GM18526 (cell line): Measurements from ENCODE around the gene ZBTB49.
A peak's percentile ranks its signal among the peaks of the same experiment; 100 is the strongest.

Source experiments
- POLR2A ChIP-seq: IDR thresholded peaks from 3 replicates; pipeline ENCODE4 v1.6.1; 2011; ENCODE audit not compliant: insufficient read length; ENCODE audit errors: extremely low read depth

ZBTB49 gene, protein sequence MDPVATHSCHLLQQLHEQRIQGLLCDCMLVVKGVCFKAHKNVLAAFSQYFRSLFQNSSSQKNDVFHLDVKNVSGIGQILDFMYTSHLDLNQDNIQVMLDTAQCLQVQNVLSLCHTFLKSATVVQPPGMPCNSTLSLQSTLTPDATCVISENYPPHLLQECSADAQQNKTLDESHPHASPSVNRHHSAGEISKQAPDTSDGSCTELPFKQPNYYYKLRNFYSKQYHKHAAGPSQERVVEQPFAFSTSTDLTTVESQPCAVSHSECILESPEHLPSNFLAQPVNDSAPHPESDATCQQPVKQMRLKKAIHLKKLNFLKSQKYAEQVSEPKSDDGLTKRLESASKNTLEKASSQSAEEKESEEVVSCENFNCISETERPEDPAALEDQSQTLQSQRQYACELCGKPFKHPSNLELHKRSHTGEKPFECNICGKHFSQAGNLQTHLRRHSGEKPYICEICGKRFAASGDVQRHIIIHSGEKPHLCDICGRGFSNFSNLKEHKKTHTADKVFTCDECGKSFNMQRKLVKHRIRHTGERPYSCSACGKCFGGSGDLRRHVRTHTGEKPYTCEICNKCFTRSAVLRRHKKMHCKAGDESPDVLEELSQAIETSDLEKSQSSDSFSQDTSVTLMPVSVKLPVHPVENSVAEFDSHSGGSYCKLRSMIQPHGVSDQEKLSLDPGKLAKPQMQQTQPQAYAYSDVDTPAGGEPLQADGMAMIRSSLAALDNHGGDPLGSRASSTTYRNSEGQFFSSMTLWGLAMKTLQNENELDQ

DNA sequence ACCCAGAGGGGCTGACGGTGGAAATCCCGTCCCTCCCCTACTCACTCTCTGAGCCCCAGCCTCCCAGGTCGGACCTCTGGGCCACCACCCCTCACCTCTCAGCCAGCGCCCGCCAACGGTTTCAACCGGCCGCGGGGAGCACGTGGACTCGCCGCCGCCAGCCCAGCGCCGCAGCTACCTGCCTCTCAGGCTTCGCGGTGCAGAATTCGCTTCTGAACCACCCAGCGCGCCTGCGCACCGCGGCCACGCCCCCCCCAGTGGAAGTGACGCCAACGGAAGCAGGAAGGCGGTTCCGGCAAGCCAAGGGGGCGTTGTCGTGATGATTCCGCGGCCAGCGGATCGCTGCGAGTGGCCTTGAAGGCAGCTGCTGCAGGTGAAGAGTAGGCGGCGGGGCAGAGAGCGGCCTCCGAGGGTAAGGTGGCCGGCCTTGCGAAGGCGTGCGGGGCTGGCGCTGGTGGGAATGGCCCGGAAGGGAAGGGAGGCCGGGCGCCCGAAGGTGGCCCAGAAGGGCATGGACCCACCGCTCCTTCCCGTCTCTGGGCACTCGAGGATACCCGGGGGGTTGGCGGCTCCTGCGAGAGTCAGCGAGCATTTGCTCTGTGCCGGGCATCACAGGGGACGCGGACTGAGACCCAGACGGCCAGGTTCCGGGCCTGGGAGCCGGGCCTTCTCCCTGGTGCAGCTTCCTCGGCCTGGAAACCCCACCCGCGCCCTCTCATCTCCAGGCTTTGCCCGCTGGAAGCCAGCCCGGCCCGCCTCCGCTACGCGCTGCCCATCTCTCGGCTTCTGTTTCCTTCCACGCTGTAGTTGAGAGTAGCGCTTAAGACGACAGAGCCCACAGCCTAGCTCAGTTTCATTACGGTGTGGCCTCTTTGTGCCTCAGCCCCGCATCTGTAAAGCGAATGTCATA lies at the start of gene ZBTB49, which contains the start of gene LYAR:
Gene ZBTB49 (plus strand): TSS at position 311 of the 910 bp plus-strand sequence. CDS start 9,695 bp downstream, outside the sequence.
Gene LYAR (minus strand): TSS at position 214 of the 910 bp plus-strand sequence. CDS start 6,412 bp downstream, outside the sequence.
- peak; percentile 82 for TF ChIP-seq POLR2A

DNA sequence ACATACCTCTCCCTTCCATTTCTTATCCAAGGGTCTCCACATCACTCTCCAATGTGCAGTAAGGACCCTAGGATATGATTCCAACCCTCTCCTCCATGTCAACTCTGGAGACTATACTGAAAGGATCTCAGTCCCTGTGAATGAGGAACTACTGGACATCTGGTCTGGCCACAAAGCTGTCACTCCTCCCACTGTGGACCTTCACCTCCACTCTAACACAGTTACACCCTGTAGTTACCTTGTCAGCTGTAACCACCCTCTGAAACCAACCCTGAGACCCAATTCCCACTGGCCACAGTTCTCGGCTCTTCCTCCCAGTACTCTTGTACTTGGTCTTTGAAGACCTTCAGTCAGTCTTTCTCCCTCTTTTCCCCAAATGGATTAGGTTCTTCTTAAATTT lies 44.9 kb upstream of the ZBTB49 start:
- no peak for TF ChIP-seq POLR2A

DNA sequence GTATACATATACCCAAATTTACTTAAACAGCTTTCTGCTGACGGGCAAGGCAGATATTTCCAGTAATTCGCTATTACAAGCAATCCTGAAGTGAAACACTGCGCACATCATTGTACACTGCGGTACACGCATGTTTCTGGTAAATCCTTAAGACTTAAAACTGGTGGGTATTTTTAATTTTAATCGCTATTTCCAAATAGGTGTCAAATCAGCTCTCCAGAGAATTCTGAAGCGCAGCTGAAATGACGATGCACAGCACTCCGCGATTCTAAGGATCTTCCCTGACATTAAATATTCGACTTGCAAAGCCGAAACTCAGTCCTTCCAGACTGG lies 42.4 kb upstream of the ZBTB49 start:
- TF ChIP-seq POLR2A = no peak

GRCh38 chr4:4248029-4248884 lies 41.8 kb upstream of the ZBTB49 start, which contains the start of gene TMEM128:
Gene TMEM128, minus strand, starts transcription at chr4:4248223. Its CDS starts 21 bp downstream, at chr4:4248202.
- TF ChIP-seq POLR2A = peak; percentile 93

DNA sequence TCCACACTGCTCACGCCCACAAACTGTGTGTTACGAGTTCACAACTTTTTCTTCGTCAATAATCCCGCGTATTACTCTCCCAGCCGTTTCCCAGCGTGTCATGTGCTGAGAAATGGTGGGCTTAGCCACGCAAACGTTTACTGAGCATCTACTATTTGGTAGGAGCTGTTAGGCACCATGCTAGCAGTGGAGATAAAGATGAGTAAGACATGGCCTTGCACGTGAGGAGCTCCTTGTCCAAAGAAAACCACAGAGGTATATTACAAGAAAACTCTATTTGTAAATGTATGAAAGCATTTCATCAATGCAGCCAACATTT lies 41.2 kb upstream of the ZBTB49 start:
- no peak for TF ChIP-seq POLR2A

DNA sequence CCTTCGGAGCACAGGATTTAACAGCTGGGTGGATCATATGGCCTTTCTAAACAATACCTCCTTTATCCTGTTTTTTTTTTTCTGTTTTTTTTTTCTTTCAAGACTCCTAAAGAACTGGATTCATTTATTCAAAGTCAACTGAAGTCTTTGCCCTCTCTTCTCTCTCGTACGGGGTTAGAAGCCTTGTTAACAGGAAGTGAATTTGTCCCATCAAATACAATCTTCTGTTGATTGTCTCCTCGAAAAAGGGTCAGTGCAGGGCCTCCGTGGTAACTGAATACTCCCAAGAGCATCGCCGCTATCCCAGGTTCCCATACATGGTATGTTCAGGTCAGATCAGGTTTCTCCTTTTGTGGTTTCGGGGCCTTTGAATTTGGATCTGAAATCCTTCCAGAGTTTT lies 40.2 kb upstream of the ZBTB49 start:
- no peak for TF ChIP-seq POLR2A

DNA sequence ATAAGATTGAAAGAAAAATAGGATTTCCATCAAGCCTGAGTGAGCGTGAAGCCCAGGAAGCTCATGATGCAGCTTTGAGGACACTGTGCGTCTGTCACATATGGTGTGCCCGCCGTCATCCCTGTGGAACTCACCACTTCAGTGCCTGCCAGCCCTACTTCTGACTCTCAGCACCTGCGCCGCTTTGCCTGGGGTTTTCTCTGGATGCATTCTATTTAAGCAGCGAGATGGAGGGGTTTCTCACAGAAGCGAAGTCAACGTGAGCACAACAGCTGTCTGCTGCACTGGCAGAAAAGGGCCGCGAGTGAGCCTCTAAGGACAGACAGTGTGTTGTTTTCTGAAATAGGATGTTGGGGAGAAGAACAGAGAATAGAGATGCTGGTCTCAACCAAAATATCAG lies 35.9 kb upstream of the ZBTB49 start:
- no peak for TF ChIP-seq POLR2A

DNA sequence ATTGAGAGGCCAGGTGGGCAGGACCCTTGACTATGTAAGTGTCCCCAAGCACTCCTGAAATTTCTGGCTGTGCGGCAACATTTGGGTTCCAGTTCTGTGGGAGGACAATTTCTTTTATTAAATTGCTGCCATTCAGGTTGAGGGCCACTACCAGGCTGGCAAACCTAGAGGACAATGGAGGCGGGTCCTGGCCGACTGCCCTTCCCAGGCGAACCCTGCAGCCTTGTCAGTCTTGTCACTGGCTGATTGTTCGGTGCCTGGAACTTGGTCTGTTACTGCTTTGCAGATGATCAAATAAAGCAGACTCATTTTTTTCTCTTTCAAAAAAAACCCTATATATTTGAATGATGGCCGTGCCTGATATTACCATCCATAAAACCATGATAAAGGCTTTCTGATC lies 35.4 kb upstream of the ZBTB49 start:
- no peak for TF ChIP-seq POLR2A

- TF ChIP-seq POLR2A = no peak
These were observed 33.3 kb upstream of the ZBTB49 start for GRCh38 chr4:4256799-4257198.

GRCh38 chr4:4259484-4260100 lies 30.5 kb upstream of the ZBTB49 start:
- TF ChIP-seq POLR2A = no peak

DNA sequence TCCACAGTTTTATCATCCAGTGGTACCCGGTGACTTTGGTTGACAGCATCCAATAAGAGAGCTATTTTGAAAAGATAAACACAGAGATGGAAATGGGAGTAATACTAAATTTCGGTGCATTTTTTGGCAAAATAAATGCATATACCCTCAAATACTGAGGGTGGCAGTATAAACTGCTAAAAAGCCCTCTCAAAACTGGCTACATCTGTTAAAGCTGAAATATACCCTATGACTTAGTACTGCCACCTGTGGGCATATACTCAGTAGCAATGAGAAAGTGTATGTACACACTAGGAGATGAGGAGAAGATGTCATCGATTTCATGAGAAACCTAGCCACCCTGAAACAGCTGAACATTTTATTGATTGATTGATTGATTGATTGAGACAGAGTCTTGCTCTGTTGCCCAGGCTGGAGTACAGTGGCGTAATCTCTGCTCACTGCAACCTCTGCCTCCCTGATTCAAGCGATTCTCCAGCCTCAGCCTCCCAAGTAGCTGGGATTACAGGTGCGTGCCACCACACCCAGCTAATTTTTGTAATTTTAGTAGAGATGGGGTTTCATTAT lies 29.8 kb upstream of the ZBTB49 start:
- no peak for TF ChIP-seq POLR2A

DNA sequence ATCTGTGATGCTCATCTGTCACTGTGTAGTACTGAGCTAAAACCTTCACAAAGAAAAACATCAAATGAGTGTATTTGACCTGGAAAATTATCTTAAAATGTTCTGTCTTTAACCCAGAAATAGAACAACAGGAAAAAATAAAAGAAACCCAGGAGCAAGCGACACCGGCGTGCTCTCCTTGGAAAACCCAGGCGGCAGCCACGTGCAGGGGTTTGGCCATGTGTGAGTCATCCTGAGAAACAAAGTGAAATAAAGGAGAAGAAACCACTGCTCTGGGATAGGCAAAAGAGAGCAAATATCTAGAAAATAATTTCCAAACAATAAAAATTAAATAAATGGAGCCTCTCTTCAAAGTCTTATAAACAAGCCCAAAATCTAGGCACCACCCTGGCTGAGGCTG lies 22.1 kb upstream of the ZBTB49 start:
- no peak for TF ChIP-seq POLR2A

DNA sequence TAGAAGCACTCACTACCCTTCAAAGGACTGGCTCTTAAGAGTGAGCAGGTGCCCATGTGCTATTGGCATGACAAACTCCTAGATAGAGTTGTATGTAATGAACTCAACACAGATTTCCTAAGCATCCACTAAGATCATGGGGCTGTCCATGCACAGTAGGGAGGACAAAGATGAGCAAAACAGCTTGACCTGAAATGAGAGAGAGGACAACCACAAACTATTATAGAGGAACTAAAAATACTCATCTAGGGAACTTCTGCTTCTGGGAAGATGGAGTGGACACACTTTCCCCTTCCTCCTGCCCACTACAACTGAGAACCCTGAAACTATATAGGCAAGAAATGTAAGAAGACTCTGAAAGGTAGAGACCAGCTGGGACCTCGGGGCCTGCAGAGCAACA lies 21.3 kb upstream of the ZBTB49 start:
- TF ChIP-seq POLR2A = no peak

- TF ChIP-seq POLR2A = no peak
These were observed 20.7 kb upstream of the ZBTB49 start for GRCh38 chr4:4269331-4269731.

GRCh38 chr4:4269856-4270255 lies 20.2 kb upstream of the ZBTB49 start:
- TF ChIP-seq POLR2A = no peak
